ENCODE data around the gene CCDC142. TPM values are rescaled to one million over a fixed set of nuclear protein-coding genes. Genes with fewer than 3 reads are reported as not detected.
"Not testable (repeated sequence)": the region's sequence is repeated elsewhere in the genome, so short reads cannot be mapped to it uniquely, and the experiment has no call there.

The CCDC142 gene
- polyA plus RNA-seq, 3 donors = 9.5 to 16.1 (median 11.5) TPM

DNA sequence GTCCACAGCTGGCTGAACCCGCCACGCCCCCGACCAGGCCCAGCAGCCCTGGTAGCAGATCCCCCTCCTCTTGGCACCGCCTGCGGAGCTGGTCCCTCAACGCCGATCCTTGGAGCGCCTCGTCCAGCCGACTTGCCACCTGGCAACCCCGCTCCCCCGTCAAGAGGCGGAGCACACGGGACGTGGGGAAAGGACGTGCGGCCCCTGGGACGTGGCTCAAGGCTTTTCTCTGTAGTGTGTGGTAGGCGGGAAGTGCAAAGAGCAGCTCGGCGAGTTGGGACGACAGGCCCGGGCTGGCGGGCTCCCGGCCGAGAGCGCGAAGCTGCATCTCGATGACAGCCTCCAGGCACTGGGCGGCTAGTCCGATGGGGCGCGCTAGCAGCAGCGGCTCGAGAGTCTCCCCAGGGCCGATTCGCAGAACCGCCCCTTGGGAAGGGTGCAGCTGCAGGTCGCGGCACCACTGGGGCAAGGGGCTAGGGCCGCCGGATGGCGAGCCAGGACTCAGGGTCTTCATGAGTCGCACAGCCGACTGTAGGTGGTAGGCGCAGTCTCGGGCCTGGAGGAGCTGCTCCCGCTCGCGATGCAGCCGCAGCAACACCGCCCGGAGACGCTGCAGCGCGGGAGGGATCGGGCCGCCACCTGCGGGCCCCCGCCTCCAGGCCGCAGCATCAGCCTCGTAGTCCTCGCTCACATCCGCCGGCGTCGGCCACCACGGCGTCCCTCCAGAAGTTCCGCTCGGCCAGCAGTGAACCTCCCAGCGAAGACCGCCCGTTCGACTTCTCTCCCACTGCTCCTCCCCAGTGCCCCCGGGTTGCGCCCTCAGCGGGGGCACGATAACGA is 617 bp downstream of the CCDC142 start:
- DNase-seq (ENCODE audit: extremely low read depth in 1 of 11, low read depth in 9 of 11, low spot score in 4 of 11) = no peak

DNA sequence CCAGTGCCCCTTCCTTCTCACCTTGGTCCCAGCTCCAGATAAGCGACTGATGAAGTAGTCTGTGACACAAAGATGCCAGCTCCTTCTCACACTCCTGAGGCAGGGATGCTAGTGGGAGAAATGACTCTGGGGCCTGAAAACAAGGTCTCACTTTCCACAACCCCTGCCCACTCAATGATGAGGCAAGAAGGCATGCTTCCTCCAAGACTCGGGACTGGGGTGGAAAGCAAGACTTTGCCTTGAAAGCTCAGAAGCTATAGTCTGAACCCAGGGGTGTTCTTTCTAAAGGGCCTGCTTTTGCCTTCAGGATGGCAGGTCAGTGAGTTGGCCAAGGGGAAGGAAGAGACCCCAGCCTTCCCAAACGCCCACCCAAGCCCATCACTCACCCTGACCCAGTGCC is 1.4 kb downstream of the CCDC142 start:
- no peak for DNase-seq (ENCODE audit: extremely low read depth in 1 of 11, low read depth in 9 of 11, low spot score in 4 of 11)

DNA sequence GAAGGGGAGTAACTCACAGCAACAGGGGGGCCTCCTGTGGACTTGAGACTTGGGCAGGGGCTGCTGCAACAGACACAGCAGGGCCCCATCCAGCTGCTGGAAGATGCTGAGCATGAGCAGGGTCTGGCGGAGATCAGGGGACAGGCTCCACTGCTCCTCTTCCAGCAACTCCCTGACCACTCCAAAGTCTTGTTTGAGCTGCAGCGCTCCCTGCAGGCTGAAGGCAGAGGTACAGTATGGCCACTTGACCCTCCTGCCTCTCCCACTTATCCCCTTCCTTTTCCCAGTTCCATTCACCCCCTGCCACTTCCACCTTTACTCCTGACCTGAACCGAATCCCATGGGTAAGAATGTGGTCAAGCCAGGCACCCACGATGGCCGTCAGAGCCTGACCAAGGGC is 7.9 kb downstream of the CCDC142 start:
- DNase-seq (ENCODE audit: extremely low read depth in 1 of 11, low read depth in 9 of 11, low spot score in 4 of 11) = no peak

DNA sequence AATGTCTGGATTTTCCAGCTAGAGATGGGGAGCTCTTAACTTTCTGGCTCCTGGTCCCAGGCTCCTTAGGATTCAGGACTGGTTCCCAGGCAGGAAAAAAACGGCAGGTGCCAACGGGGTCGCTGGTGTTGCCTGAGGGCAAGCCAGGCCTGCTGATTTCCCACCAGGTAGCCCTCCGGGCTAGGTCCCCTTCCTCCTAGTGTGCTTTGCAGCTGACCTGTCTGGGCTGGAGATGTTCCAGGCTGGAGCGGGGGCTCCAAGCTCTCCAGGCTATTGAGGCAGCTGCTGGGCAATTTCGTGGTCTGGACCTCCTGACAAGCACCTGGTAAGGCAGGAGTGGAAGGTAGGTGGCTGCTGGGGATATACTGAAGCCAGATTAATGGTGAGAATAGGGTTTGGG is 8.3 kb downstream of the CCDC142 start:
- DNase-seq (ENCODE audit: extremely low read depth in 1 of 11, low read depth in 9 of 11, low spot score in 4 of 11) = no peak

DNA sequence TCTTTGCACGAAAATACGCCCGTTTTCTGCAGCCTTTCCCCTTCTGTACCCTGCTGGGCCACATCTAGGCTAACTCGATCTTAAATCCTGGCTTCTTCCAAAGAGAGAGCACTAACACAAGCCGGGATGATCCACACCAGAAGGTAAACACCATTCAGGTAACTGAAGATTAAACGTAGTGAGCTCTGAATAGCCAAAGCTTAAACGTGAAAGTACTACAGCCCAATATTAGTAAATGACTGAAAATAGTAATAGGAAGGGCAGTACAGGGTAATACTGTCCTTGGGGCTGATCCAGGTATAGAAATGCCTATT is 9.9 kb downstream of the CCDC142 start:
- DNase-seq (ENCODE audit: extremely low read depth in 1 of 11, low read depth in 9 of 11, low spot score in 4 of 11) = no peak

DNA sequence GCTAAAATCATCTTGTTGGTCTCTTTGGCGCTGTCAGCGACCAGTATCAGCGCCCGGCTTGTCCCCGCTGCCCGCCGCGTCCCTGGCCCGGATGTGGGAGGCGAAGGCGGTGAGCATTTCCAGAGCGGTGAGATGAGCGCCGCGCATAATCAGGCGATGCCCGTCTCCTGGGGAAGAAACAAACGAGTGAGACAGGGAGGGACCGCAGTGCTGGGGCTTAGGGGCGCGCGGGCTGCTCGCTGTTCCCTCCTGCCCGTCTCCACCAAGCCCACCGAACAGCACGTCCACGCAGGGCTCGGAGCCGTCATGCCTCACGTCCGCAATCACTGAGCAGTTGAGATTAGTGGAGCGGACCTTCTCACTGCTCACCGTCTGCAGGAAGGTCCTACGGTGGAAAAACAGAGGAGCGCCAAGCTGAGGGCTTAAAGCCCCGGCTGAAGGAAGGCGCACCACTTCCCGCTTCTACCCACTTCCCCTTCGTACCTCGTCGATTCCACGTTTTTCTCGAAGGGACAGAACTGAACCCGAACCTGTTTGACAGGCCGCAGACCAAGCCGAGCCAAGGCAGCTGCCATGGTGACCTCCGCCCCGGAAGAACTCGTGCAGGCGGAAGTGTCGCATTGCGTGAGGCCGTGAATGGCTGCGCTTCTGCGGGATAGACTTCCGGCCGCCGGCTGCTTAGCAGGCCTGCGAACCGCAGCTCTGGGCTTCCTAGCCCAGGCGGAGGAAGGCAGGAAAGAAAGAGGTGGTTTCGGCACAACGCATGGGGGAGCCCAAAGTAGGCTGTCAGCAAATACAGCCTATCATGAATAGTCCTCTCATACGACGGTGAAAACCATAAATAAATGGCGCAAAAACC is 10.5 kb downstream of the CCDC142 start, which contains the start of gene MRPL53:
Gene MRPL53, minus strand, starts transcription at position 595 of the 859 bp plus-strand sequence. Its CDS starts 20 bp downstream, at position 575.
- DNase-seq (ENCODE audit: extremely low read depth in 1 of 11, low read depth in 9 of 11, low spot score in 4 of 11) = peak; percentile 88 to 95 (median 94)

DNA sequence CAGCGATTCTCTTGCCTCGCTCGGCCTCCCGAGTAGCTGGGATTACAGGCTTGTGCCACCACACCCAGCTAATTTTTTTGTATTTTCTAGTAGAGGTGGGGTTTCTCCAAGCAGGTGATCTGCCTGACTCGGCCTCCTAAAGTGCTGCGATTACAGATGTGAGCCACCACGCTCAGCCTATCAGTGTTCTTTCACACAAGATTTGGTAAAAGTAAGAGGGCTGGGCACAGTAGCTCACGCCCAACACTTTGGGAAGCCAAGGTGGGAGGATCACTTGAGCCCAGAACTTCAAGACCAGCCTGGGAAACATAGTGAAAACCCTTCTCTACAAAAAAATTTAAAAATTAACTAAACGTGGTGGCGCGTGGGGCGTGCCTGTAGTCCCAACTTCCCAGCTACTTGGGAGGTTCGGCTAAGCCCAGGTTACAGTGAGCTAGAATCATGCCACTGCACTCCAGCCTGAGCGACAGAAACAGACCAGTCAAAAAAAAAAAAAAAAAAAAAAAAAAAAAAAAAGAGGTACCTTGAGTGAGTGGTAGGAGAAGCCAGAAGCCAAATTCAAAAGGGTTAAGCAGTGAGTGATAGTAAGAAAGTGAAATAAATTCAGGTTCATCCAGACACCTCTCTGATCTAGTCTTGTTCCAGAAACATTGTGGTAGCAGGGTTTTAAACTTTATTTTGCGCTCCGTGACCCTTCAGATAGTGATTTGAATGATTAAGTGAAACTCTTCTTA is 11.3 kb downstream of the CCDC142 start:
- no peak for DNase-seq (ENCODE audit: extremely low read depth in 1 of 11, low read depth in 9 of 11, low spot score in 4 of 11)

DNA sequence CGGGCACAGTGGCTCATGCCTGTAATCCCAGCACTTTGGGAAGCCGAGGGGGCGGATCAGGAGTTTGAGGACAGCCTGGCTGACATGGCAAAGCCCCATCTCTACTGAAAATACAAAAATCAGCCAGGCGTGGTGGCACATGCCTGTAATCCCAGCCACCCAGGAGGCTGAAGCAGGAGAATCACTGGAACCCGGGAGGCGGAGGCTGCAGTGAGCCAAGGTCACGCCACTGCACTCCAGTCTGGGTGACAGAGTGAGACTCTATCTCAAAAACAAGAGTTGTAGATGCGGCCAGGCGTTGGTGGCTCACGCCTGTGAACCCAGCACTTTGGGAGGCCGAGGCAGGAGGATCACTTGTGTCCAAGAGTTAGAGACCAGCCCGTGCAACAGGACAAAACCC is 12.1 kb downstream of the CCDC142 start:
- DNase-seq (ENCODE audit: extremely low read depth in 1 of 11, low read depth in 9 of 11, low spot score in 4 of 11) = not testable (repeated sequence)

DNA sequence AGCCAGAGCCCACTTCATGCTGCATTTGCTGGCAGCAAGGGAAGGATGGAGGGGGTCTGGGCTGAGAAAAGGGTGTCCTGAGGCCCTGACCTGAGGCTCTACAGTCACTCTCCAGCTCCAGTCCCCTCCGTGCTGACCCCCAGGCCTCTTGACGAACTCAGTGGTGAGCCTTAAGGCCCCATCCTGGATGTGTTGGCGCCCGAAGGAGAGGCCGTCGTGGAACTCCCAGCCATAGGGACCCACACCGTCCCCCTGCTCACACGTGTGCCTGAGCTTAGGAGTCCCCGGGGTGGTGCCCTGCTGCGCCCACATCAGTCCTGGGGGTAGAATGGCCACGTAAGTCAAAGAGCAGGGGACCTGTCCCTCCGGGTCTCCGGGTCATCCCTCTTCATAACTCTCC is 18.4 kb downstream of the CCDC142 start:
- DNase-seq (ENCODE audit: extremely low read depth in 1 of 11, low read depth in 9 of 11, low spot score in 4 of 11) = no peak

DNA sequence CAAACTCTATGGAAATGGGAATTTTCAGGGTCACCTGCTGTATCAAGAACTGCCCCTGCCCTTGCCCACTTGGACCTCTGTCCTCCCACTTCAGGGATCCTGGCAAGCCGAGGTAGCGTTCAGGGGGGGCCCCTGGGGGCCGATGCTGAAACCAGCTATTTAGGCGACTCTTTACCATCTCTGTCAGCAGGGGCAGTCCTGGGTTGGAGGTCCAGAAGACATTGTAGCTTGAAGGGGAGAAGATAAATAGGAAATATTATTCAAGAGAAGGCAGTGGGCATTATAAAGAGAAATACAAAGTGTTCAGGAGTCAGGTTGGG is 20.1 kb downstream of the CCDC142 start:
- no peak for DNase-seq (ENCODE audit: extremely low read depth in 1 of 11, low read depth in 9 of 11, low spot score in 4 of 11)

DNA sequence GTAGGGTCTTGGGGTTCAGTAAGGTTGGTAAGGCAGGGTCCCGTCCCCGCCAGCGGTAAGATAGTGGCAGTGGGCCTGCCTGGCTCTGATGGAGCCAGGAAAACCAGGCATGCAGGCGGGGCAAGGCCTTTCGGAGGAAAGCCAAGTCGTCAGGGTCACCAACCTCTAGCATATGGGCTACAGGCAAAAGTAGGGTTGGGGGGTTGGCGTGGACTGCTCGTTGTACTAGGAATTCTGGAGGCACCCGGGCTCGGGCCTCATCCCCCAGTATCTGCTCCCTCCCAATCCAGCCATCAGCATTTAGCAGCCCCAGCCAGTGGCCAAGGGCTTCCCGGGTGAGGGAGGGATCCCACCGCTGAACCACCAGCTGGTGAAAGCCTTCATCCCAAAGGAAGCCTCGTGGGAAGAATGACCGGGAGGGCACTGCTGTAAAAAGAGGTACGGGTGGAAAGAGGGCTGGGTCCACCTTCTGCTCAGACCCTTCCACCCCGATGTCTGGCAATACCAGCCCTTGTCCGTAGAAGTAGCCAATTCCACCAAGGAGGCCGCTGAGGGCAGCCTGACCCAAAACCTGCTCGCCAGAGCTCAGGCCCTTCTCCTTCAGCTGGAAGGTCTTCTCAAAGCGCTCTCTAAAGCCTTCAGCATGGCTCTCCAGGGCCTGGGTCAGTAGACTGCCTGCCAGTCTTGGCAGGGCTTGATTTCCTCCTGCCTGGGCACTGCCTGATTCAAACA is 20.6 kb downstream of the CCDC142 start:
- no peak for DNase-seq (ENCODE audit: extremely low read depth in 1 of 11, low read depth in 9 of 11, low spot score in 4 of 11)

DNA sequence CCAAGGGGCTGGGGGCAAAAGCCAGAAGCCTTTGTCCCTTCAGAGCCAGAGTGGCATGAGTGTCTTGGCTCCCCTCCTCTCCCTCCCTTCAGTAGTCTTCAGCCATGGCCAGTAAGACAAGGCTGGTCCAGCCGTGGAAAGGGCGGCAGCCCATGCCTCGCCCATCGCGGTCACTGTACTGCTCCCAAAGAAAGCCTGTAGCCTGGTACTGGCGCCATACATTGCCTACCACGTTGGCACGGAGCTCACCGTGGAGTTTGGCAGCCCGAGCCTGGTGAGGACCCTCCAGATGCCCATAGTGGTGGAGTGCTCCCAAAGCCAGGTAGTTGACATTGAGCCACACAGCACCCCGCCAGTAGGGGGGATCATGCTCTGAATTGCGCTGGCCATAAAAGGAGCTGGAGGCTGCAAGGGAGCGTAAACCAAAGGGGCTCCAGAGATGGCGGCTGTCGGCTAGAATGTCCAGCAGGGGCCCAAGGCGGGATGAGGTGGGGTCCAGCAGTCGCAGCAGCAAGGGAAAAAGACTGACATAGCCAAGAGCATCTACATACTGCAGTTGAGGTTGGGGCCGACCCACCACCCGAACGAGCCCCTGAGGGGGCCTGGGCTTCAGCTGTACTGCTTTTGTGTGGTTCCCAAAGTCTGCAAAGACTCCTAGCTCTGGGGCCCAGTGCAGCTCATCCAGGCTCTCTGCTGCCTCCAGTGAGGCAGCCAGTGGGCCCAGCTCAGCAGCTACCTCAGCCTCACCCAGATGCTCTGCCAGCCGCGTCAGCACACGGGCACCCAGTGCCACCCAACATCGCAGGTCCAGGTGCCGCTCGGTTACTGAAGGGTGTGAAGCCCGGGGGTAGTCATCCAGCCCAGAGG is 21.4 kb downstream of the CCDC142 start:
- no peak for DNase-seq (ENCODE audit: extremely low read depth in 1 of 11, low read depth in 9 of 11, low spot score in 4 of 11)

DNA sequence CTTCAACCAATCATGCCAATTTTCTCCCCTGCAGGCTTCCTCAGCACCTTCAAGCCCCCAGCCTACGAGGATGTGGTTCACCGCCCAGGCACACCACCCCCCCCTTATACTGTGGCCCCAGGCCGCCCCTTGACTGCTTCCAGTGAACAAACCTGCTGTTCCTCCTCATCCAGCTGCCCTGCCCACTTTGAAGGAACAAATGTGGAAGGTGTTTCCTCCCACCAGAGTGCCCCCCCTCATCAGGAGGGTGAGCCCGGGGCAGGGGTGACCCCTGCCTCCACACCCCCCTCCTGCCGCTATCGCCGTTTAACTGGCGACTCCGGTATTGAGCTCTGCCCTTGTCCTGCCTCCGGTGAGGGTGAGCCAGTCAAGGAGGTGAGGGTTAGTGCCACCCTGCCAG is 22.6 kb downstream of the CCDC142 start:
- not testable (repeated sequence) for DNase-seq (ENCODE audit: extremely low read depth in 1 of 11, low read depth in 9 of 11, low spot score in 4 of 11)

DNA sequence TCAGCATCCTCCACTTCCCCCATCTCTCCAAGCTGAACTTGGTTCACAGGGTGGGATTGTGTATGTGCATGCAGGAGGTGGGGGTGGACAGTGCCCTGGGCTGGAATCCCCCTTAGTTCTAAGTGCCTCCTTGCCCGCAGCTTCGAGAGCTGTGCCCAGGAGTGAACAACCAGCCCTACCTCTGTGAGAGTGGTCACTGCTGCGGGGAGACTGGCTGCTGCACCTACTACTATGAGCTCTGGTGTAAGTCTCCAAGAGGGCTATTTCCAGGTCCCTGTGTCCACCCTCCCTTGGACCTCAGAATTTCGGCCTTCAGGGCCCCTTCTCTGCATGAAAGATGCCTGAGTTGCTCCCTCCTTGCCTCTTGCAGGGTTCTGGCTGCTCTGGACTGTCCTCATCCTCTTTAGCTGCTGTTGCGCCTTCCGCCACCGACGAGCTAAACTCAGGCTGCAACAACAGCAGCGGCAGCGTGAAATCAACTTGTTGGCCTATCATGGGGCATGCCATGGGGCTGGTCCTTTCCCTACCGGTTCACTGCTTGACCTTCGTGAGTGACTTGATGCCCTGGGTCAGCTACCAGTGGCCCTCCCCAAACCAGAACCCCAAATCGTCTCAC is 23.2 kb downstream of the CCDC142 start:
- not testable (repeated sequence) for DNase-seq (ENCODE audit: extremely low read depth in 1 of 11, low read depth in 9 of 11, low spot score in 4 of 11)

DNA sequence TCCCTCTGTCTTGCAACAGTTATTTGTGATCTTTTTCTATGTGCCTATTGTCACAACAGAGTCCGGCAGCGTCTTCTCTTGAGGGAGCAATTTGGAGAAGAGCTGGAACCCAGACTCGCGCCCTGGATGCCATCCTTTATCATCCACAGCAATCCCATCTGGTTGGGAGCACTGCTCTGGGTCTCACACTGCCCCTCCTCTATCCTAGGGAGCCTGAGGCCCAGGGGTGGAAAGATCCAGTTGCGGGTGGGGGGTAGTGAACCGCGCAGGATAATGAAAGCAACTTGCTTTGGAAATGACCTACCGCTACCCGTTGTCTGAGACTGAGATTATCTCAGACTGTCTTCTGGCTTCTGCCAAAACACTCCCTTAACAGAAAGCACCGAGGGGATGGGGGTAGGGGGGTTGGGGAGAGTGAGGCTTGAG is 23.8 kb downstream of the CCDC142 start:
- no peak for DNase-seq (ENCODE audit: extremely low read depth in 1 of 11, low read depth in 9 of 11, low spot score in 4 of 11)

DNA sequence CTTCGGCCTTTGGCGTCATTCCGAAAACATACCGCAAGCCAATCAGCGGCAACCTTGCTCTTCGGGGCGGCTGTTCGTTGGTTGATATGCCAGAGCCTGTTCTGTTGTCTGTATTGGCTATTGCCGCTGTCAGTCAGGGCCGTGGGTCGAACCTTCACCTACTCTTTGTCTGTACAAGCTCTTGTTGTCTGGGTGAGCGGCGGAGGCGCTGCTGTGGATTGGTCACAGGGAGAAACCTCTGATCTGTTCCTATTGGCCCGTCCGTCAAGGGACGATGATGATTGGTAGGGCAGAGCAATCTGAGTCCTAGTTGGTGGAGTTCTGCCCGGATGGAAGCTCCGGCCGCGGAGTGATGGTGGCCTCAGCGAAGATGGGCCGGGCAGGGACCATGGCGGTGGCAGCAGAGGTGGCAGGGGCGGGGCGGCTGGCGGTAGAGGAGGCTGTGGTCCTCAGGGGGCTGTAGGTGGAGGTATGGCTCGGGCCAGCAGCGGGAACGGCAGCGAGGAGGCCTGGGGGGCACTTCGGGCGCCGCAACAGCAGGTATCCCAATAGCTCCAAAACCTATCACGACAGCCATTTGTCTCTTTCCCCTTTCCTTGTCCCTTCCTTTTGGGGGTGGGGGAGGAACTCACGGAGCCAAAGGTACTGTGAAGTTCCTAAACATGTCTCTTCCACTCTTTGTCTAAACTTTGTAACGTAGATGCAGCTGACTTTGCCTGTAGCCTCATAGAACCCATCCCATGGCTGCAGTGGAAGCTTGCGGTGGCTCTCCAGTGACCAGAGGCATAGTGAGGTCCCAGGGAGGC is 24.5 kb downstream of the CCDC142 start, which contains the start of gene WBP1:
Gene WBP1, plus strand, starts transcription at position 307 of the 806 bp plus-strand sequence. Its CDS starts 165 bp downstream, at position 472.
- peak; percentile 100 for DNase-seq (ENCODE audit: extremely low read depth in 1 of 11, low read depth in 9 of 11, low spot score in 4 of 11)
